IPS DF 6.9 (cell line): ENCODE data around the gene HNF4A.
"Not testable (repeated sequence)": the region's sequence is repeated elsewhere in the genome, so short reads cannot be mapped to it uniquely, and the experiment has no call there.

Source experiments
- DNase-seq: peaks from one replicate; pipeline ENCODE4 v3.0.0-alpha.2; 2013; ENCODE audit warnings: low read depth, low spot score
- H3K27ac ChIP-seq: one replicate; pipeline ENCODE4 v1.5.1; 2013; ENCODE audit warnings: low read length, control low read depth
- H3K27me3 ChIP-seq: 2 replicates; pipeline ENCODE4 v1.6.1; 2013; ENCODE audit warnings: mild to moderate bottlenecking, low read length; ENCODE audit not compliant: control insufficient read depth, insufficient read depth
- H3K36me3 ChIP-seq: 2 replicates; pipeline ENCODE4 v1.6.1; 2013; ENCODE audit warnings: low read length; ENCODE audit not compliant: control insufficient read depth, insufficient read depth
- H3K4me1 ChIP-seq: 2 replicates; pipeline ENCODE4 v1.6.1; 2013; ENCODE audit warnings: low read length; ENCODE audit not compliant: control insufficient read depth, insufficient read depth
- H3K4me3 ChIP-seq: 2 replicates; pipeline ENCODE4 v1.5.1; 2013; ENCODE audit warnings: mild to moderate bottlenecking, low read length
- H3K9me3 ChIP-seq: 2 replicates; pipeline ENCODE4 v1.6.1; 2013; ENCODE audit warnings: low read length, inconsistent platforms; ENCODE audit not compliant: control insufficient read depth, insufficient read depth
- WGBS: extraction: QIAGEN DNeasy Blood & Tissue Kit; methylation state at CpG from one replicate; pipeline ENCODE4 v1.1.7; 2013; ENCODE audit warnings: mixed read lengths, missing lambda C conversion rate; ENCODE audit not compliant: insufficient read length, insufficient coverage; 5-methylcytosine and 5-hydroxymethylcytosine counted together

HNF4A gene

GRCh38 chr20:44472283-44472682, 116.8 kb downstream of the HNF4A start:
- not testable (repeated sequence) for H3K9me3 ChIP-seq, DNase-seq, H3K4me3 ChIP-seq, H3K27me3 ChIP-seq, H3K4me1 ChIP-seq, H3K27ac ChIP-seq, H3K36me3 ChIP-seq
- WGBS, result no CpG with 5 or more reads among the region's 9 CpGs

- no peak for DNase-seq
- Histone ChIP-seq H3K27me3 (no peaks in the 10 kb centered on the region), H3K36me3 (no peaks in the 10 kb centered on the region), H3K9me3 (no peaks in the 10 kb centered on the region), H3K4me3 (no peak overlapping the region; the same call in 1 of the 2 replicates), H3K27ac (no peak overlapping the region), H3K4me1 (no peaks in the 10 kb centered on the region)
- WGBS, result no CpG with 5 or more reads among the region's 2 CpGs
These were observed 119.8 kb downstream of the HNF4A start for GRCh38 chr20:44475372-44475693.

GRCh38 chr20:44475694-44476560, 120.4 kb downstream of the HNF4A start, which contains the start of gene TTPAL:
TSS of gene TTPAL (plus strand) at chr20:44475874. CDS start at chr20:44480000, 4,126 bp downstream.
- peak within 1 kb of the TSS; percentile 84; the same call in 1 of the 2 replicates for H3K4me3 ChIP-seq
- WGBS, result no CpG with 5 or more reads among the region's 55 CpGs
- H3K27me3 ChIP-seq, result no peaks in the 10 kb centered on the region
- H3K27ac ChIP-seq, result no peak within 1 kb of the TSS
- peak; percentile 67 for DNase-seq
- no peaks in the 10 kb centered on the region for H3K9me3 ChIP-seq
- no peaks in the 10 kb centered on the region for H3K4me1 ChIP-seq
- no peaks in the 10 kb centered on the region for H3K36me3 ChIP-seq

GRCh38 chr20:44477151-44477550, 121.7 kb downstream of the HNF4A start:
- Histone ChIP-seq H3K4me1 (no peaks in the 10 kb centered on the region), H3K9me3 (no peaks in the 10 kb centered on the region), H3K27ac (no peak overlapping the region), H3K36me3 (no peaks in the 10 kb centered on the region), H3K4me3 (no peak overlapping the region), H3K27me3 (no peaks in the 10 kb centered on the region)
- WGBS, result no CpG with 5 or more reads among the region's 3 CpGs
- DNase-seq, result no peak

- no CpG with 5 or more reads among the region's 6 CpGs for WGBS
- H3K27ac ChIP-seq, result no peak overlapping the region
These were observed 122.7 kb downstream of the HNF4A start for GRCh38 chr20:44478206-44478605.

GRCh38 chr20:44479643-44480042, 124.1 kb downstream of the HNF4A start:
- no peak overlapping the region for H3K4me3 ChIP-seq
- H3K9me3 ChIP-seq, result no peaks in the 10 kb centered on the region
- no peaks in the 10 kb centered on the region; the same call in 1 of the 2 replicates for H3K36me3 ChIP-seq
- H3K4me1 ChIP-seq, result no peaks in the 10 kb centered on the region
- H3K27me3 ChIP-seq, result no peaks in the 10 kb centered on the region
- no peak overlapping the region for H3K27ac ChIP-seq
- WGBS, result no CpG with 5 or more reads among the region's 5 CpGs
- DNase-seq, result no peak

More at GRCh38 chr20:44478206-44478605, 122.7 kb downstream of the HNF4A start:
- no peak overlapping the region for H3K4me3 ChIP-seq
- H3K36me3 ChIP-seq, result no peaks in the 10 kb centered on the region
- no peaks in the 10 kb centered on the region for H3K4me1 ChIP-seq
- no peaks in the 10 kb centered on the region for H3K9me3 ChIP-seq
- no peaks in the 10 kb centered on the region for H3K27me3 ChIP-seq
- DNase-seq, result no peak

- Histone ChIP-seq H3K9me3 (no peaks in the 10 kb centered on the region), H3K27ac (no peak overlapping the region), H3K27me3 (no peaks in the 10 kb centered on the region), H3K36me3 (no peaks in the 10 kb centered on the region; the same call in 1 of the 2 replicates), H3K4me1 (no peaks in the 10 kb centered on the region), H3K4me3 (no peak overlapping the region)
- no peak for DNase-seq
- WGBS, result no CpG with 5 or more reads among the region's 18 CpGs
These were observed 124.6 kb downstream of the HNF4A start for GRCh38 chr20:44480097-44480496.

- WGBS, result no CpG with 5 or more reads among the region's 6 CpGs
- no peak for DNase-seq
- H3K27me3 ChIP-seq, result no peaks in the 10 kb centered on the region
- no peaks in the 10 kb centered on the region for H3K9me3 ChIP-seq
- H3K36me3 ChIP-seq, result no peaks in the 10 kb centered on the region; the same call in 1 of the 2 replicates
- no peak overlapping the region for H3K4me3 ChIP-seq
- H3K27ac ChIP-seq, result no peak overlapping the region
- H3K4me1 ChIP-seq, result no peaks in the 10 kb centered on the region
These were observed 126.4 kb downstream of the HNF4A start for GRCh38 chr20:44481719-44482416.

- Histone ChIP-seq H3K4me3 (no peak overlapping the region), H3K27ac (no peak overlapping the region), H3K4me1 (no peaks in the 10 kb centered on the region), H3K27me3 (no peaks in the 10 kb centered on the region), H3K36me3 (no peaks in the 10 kb centered on the region; the same call in 1 of the 2 replicates), H3K9me3 (no peaks in the 10 kb centered on the region)
- no peak for DNase-seq
- WGBS, result no CpG with 5 or more reads among the region's 5 CpGs
These were observed 127.6 kb downstream of the HNF4A start for GRCh38 chr20:44483112-44483511.
